ENCODE results near the gene ZBTB7C. TPM values are rescaled to one million over a fixed set of nuclear protein-coding genes. Genes with fewer than 3 reads are reported as not detected.

The ZBTB7C gene
- total RNA-seq, 1 donor from 2014 or later = 0.17 TPM

- DNase-seq (ENCODE audit: low read depth) = peak; percentile 20
- TF ChIP-seq CTCF (conservative IDR thresholded peaks at IDR 0.05; ENCODE audit: low read depth, low read length) = no peak
- H3K4me3 ChIP-seq (ENCODE audit: low read depth, low read length) = no peak overlapping the region
Measured at GRCh38 chr18:48263914-48264902, 145.0 kb downstream of the ZBTB7C start.

GRCh38 chr18:48263192-48263853 is 145.9 kb downstream of the ZBTB7C start:
- H3K4me3 ChIP-seq (ENCODE audit: low read depth, low read length) = no peak overlapping the region
- no peak for TF ChIP-seq CTCF (conservative IDR thresholded peaks at IDR 0.05; ENCODE audit: low read depth, low read length)
- no peak for DNase-seq (ENCODE audit: low read depth)

DNA sequence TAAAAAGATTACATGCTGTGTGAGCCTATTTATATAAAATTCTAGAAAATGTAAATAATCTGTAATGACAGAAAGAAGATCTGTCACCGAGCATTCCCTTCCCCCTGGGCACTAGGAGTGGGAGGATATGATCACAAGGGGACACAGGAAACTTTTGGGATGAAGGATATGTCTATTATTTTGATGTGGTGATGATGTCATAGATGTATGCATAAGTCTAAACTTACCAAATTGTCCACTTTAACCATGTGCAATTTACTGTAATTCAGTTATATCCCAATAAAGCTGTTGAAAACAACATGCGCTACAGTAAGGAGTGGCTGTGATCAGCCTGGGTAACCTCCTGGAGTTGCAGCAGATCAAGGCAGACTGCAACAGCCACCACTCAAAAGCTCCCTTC is 148.9 kb downstream of the ZBTB7C start:
- no peak overlapping the region for H3K4me3 ChIP-seq (ENCODE audit: low read depth, low read length)
- no peak for DNase-seq (ENCODE audit: low read depth)
- no peak for TF ChIP-seq CTCF (conservative IDR thresholded peaks at IDR 0.05; ENCODE audit: low read depth, low read length)

DNA sequence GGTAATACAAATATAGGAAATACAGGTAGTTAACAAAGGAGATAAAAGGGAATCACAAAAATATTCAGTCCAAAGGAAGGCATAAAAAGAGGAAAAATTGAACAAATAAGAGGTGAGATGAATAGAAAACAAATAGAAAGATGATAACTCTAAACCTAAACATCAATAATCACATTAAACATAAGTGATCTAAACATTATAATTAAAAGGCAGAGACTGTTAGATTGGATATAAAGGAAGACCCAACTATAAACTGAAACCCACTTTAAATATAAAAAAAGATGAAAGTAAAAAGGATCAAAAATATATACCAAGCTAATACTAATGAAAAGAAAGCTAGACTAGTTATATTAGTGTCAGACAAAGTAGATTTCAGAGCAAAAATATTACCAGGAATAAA is 152.3 kb downstream of the ZBTB7C start:
- H3K4me3 ChIP-seq (ENCODE audit: low read depth, low read length) = no peak overlapping the region
- TF ChIP-seq CTCF (conservative IDR thresholded peaks at IDR 0.05; ENCODE audit: low read depth, low read length) = no peak
- no peak for DNase-seq (ENCODE audit: low read depth)

DNA sequence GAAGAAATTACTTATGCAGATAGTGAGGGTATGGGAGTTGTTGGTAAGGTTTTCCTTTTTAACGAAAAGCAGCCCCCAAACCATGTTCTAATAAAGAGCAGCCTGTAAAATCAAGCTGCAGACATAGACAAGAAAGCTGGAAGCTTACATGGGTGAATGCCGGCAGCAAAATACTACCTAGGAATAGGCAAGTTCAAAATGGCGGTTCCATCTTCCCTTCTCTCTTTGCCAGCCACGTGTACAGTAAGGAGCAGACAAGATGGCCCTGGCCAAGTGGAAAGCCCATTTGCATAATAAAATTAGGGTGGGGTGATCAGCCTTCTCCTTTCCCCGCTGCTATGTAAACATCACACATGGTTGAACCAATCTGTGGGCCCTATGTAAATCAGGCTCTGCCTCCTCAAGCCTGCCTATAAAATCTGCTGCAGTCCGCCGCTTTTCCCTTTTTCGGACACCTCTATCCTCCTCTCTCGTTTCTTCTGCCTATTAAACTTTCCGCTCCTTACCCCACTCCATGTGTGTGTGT is 155.0 kb downstream of the ZBTB7C start:
- no peak for TF ChIP-seq CTCF (conservative IDR thresholded peaks at IDR 0.05; ENCODE audit: low read depth, low read length)
- H3K4me3 ChIP-seq (ENCODE audit: low read depth, low read length) = no peak overlapping the region
- no peak for DNase-seq (ENCODE audit: low read depth)

GRCh38 chr18:48252525-48252924 is 156.7 kb downstream of the ZBTB7C start:
- no peak for DNase-seq (ENCODE audit: low read depth)
- no peak overlapping the region for H3K4me3 ChIP-seq (ENCODE audit: low read depth, low read length)
- no peak for TF ChIP-seq CTCF (conservative IDR thresholded peaks at IDR 0.05; ENCODE audit: low read depth, low read length)

Data from epithelial cell of proximal tubule (primary cell).